ENCODE data around the gene IRAK1. TPM values are rescaled to one million over a fixed set of nuclear protein-coding genes. Genes with fewer than 3 reads are reported as not detected.

The IRAK1 gene
- total and polyA plus RNA-seq, 2 donors (not counting 3 experiments of a cell fraction or from before 2014, with no cell fraction given): 63.6 to 138 TPM

DNA sequence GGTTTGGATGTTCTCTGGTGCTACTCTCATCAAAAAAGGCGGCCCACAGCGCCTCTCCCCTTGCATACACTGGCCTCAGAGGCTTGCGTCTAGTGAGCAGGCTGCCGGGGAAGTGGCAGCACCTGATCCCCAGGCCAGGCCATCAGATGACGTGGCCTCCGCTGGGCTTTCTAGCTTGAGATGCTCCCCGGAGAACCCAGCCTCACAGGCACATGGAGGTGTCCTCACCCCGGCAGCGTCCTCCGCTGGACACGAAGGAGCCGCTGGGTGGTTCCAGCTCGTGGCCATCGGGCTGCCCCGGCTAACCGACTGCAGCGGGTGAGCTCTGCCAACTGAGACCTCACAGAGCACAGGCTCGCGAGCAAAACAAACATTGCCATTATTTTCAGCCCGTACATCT, 12.8 kb downstream of the IRAK1 start:
- H3K9ac ChIP-seq (replicated peaks; ENCODE audit: extremely low read depth, insufficient read depth, low read length): no peak overlapping the region
- H3K27ac ChIP-seq (ENCODE audit: insufficient read depth, low read depth, low read length): no peak overlapping the region
- no peak overlapping the region for H2AFZ ChIP-seq (ENCODE audit: low read depth, low read length)
- CTCF ChIA-PET: no interaction called here
- no peak overlapping the region for H3K4me3 ChIP-seq (replicated peaks in 1 of 3; ENCODE audit: insufficient read depth in 1 of 3, low read depth in 1 of 3, low read length in 3 of 3)
- DNase-seq (ENCODE audit: low read depth, low spot score) (no peak), FAIRE-seq (no peak)
- H3K36me3 ChIP-seq (ENCODE audit: control insufficient read depth in 2 of 2, extremely low read depth in 1 of 2, insufficient read depth in 2 of 2, low read length in 2 of 2): no peaks in the 10 kb centered on the region
- no peaks in the 10 kb centered on the region for H3K9me1 ChIP-seq (replicated peaks; ENCODE audit: control insufficient read depth, extremely low read depth, insufficient read depth, low read length)
- H4K20me1 ChIP-seq (replicated peaks; ENCODE audit: control insufficient read depth, extremely low read depth, insufficient read depth, low read length): no peaks in the 10 kb centered on the region
- H3K4me2 ChIP-seq (ENCODE audit: insufficient read depth, low read length): no peak overlapping the region
- POLR2A ChIA-PET: no interaction called here
- no peaks in the 10 kb centered on the region for H3K27me3 ChIP-seq (ENCODE audit: control insufficient read depth in 2 of 2, insufficient read depth in 2 of 2, low read length in 2 of 2)
- intact Hi-C loops (cut with micrococcal nuclease) (no loop called here), dilution Hi-C loops (cut with MboI; ENCODE audit: extremely low pct_ligation_motif_present, low sequenced_read_pairs) (no loop called here)
- H3K9me3 ChIP-seq (replicated peaks; ENCODE audit: control insufficient read depth, insufficient read depth, low read length): no peaks in the 10 kb centered on the region
- H3K79me2 ChIP-seq (ENCODE audit: control insufficient read depth, insufficient read depth, low read length): no peaks in the 10 kb centered on the region
- no peak for TF ChIP-seq FOS (IDR thresholded peaks at IDR 0.05; ENCODE audit: borderline replicate concordance, insufficient read depth, low read length)
- BruUV-seq (replicated peaks): no TSS peak
- H3K4me1 ChIP-seq (ENCODE audit: control insufficient read depth, extremely low read depth, insufficient read depth, low read length): no peaks in the 10 kb centered on the region

DNA sequence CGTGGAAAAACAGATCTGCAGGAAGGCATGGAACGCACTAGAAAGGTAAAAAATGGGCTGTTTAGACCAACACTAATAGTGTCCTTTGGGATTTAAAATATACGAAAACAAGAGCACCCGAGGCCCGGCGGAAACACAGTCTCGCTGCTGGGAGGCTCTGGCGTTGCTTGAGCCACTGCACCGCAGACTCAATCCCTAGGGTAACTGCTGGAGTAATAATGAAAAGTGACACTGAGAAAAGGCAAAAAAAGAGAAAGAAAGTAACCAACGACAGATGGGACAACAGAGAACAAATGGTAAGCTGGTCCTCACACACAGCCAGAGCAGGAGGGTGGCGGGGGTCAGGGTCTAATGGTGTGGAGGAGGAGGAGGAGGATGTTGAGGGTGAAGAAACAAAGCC, 15.4 kb downstream of the IRAK1 start:
- H3K9me1 ChIP-seq (replicated peaks; ENCODE audit: control insufficient read depth, extremely low read depth, insufficient read depth, low read length): no peaks in the 10 kb centered on the region
- no peaks in the 10 kb centered on the region for H3K27me3 ChIP-seq (ENCODE audit: control insufficient read depth in 2 of 2, insufficient read depth in 2 of 2, low read length in 2 of 2)
- intact Hi-C loops (cut with micrococcal nuclease) (no loop called here), dilution Hi-C loops (cut with MboI; ENCODE audit: extremely low pct_ligation_motif_present, low sequenced_read_pairs) (no loop called here)
- no peaks in the 10 kb centered on the region for H3K79me2 ChIP-seq (ENCODE audit: control insufficient read depth, insufficient read depth, low read length)
- H3K9ac ChIP-seq (replicated peaks; ENCODE audit: extremely low read depth, insufficient read depth, low read length): no peak overlapping the region
- ChIA-PET POLR2A (no interaction called here), CTCF (interaction anchor here (2.1 kb wide), 1 partner anchor 9 kb away, joined by 9 read pairs; no protein-coding TSS in a partner anchor)
- no peak overlapping the region for H2AFZ ChIP-seq (ENCODE audit: low read depth, low read length)
- BruUV-seq (replicated peaks): no TSS peak
- no peak for FAIRE-seq
- H3K4me1 ChIP-seq (ENCODE audit: control insufficient read depth, extremely low read depth, insufficient read depth, low read length): no peaks in the 10 kb centered on the region
- no peaks in the 10 kb centered on the region for H3K9me3 ChIP-seq (replicated peaks; ENCODE audit: control insufficient read depth, insufficient read depth, low read length)
- TF ChIP-seq FOS (IDR thresholded peaks at IDR 0.05; ENCODE audit: borderline replicate concordance, insufficient read depth, low read length) (no peak), GATA2 (IDR thresholded peaks at IDR 0.05; ENCODE audit: insufficient read depth, insufficient read length, low read depth, low read length) (no peak), POLR2AphosphoS5 (IDR thresholded peaks at IDR 0.05; ENCODE audit: insufficient read depth, low read depth, low read length) (no peak), POLR2A (IDR thresholded peaks at IDR 0.05; ENCODE audit: low read depth, low read length) (no peak), MYC (IDR thresholded peaks at IDR 0.05; ENCODE audit: low read depth, low read length) (no peak), JUN (IDR thresholded peaks at IDR 0.05; ENCODE audit: borderline replicate concordance, insufficient read depth, insufficient read length, low read depth) (no peak), EZH2 (IDR thresholded peaks at IDR 0.05; ENCODE audit: borderline replicate concordance, low read depth, low read length, severe bottlenecking) (no peak)
- TF ChIP-seq, protein P1, sequence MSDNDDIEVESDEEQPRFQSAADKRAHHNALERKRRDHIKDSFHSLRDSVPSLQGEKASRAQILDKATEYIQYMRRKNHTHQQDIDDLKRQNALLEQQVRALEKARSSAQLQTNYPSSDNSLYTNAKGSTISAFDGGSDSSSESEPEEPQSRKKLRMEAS (IDR thresholded peaks at IDR 0.05; ENCODE audit: insufficient read depth, insufficient read length): no peak
- TF ChIP-seq, protein P2, sequence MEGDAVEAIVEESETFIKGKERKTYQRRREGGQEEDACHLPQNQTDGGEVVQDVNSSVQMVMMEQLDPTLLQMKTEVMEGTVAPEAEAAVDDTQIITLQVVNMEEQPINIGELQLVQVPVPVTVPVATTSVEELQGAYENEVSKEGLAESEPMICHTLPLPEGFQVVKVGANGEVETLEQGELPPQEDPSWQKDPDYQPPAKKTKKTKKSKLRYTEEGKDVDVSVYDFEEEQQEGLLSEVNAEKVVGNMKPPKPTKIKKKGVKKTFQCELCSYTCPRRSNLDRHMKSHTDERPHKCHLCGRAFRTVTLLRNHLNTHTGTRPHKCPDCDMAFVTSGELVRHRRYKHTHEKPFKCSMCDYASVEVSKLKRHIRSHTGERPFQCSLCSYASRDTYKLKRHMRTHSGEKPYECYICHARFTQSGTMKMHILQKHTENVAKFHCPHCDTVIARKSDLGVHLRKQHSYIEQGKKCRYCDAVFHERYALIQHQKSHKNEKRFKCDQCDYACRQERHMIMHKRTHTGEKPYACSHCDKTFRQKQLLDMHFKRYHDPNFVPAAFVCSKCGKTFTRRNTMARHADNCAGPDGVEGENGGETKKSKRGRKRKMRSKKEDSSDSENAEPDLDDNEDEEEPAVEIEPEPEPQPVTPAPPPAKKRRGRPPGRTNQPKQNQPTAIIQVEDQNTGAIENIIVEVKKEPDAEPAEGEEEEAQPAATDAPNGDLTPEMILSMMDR (IDR thresholded peaks at IDR 0.05; ENCODE audit: extremely low read depth in 1 of 2, insufficient read depth in 1 of 2, low read depth in 1 of 2, low read length in 2 of 2): no peak
- H3K27ac ChIP-seq (ENCODE audit: insufficient read depth, low read depth, low read length): no peak overlapping the region
- H3K4me3 ChIP-seq (replicated peaks in 1 of 3; ENCODE audit: insufficient read depth in 1 of 3, low read depth in 1 of 3, low read length in 3 of 3): no peak overlapping the region
- H3K36me3 ChIP-seq (ENCODE audit: control insufficient read depth in 2 of 2, extremely low read depth in 1 of 2, insufficient read depth in 2 of 2, low read length in 2 of 2): no peaks in the 10 kb centered on the region
- H4K20me1 ChIP-seq (replicated peaks; ENCODE audit: control insufficient read depth, extremely low read depth, insufficient read depth, low read length): no peaks in the 10 kb centered on the region
- H3K4me2 ChIP-seq (ENCODE audit: insufficient read depth, low read length): no peak overlapping the region
- DNase-seq (ENCODE audit: low read depth, low spot score): no peak

Measured in endothelial cell of umbilical vein (primary cell).